Ovary (tissue), 9 donors: ENCODE measurements around the gene HDAC2. TPM values are rescaled to one million over a fixed set of nuclear protein-coding genes. Genes with fewer than 3 reads are reported as not detected.

Source experiments
- DNase-seq, 5 donors: peaks; one replicate each; pipeline ENCODE4 v3.0.0-alpha.2; 2019 to 2020
- H3K27ac ChIP-seq, 2 donors: fragments of 200-600 bp; one replicate each; pipeline versions ENCODE4 v1.5.1 to v1.8.0; 2019 to 2022
- H3K27me3 ChIP-seq: fragments of 200-600 bp; one replicate; pipeline ENCODE4 v1.8.0; 2022
- H3K36me3 ChIP-seq: fragments of 200-600 bp; sonication (generic); one replicate; pipeline ENCODE4 v1.5.1; 2019
- H3K4me1 ChIP-seq: one replicate; pipeline ENCODE4 v1.8.1; 2013; ENCODE audit warnings: mild to moderate bottlenecking, moderate library complexity; ENCODE audit not compliant: insufficient read depth
- H3K4me3 ChIP-seq: fragments of 200-600 bp; sonication (generic); one replicate; pipeline ENCODE4 v1.5.1; 2017
- H3K9me3 ChIP-seq, 2 donors: fragments of 200-600 bp in 1 of 2; sonication (generic) in 1 of 2; one replicate each; pipeline versions ENCODE4 v1.5.1 to v1.8.1; 2013 to 2019; ENCODE audit warnings: mild to moderate bottlenecking in 1 of 2, moderate library complexity in 1 of 2
- EP300 ChIP-seq: sonication (generic); formaldehyde crosslinking; IDR thresholded peaks from one replicate; pipeline ENCODE4 v1.6.1; 2017; ENCODE audit warnings: antibody characterized with exemption
- POLR2A ChIP-seq: fragments of 450-650 bp; IDR thresholded peaks from one replicate; pipeline ENCODE4 v1.6.1; 2017; ENCODE audit warnings: antibody characterized with exemption, mild to moderate bottlenecking, moderate library complexity
- WGBS, 3 donors: extraction: QIAGEN DNeasy Blood & Tissue Kit in 1 of 3; methylation state at CpG; one replicate each; pipeline versions ENCODE4 v1.1.5 to v1.1.7; 2013 to 2017; 5-methylcytosine and 5-hydroxymethylcytosine counted together
- intact Hi-C, 4 donors: fragments of 100-400 bp; cut with DNase I; formaldehyde crosslinking; loops; one replicate each; pipeline versions ENCODE4 v1.11.0 to v1.15.1; 2022 to 2023
- polyA plus RNA-seq, 2 donors: library from polyadenylated mRNA; stranded (reverse); fragments of 200-250 nt in 1 of 2; fragments of 350-450 nt in 1 of 2; fragmentation: Illumina TruSeq in 1 of 2; extraction: RNeasy Lipid Tissue Mini Kit (QIAGEN cat#74804) in 1 of 2; gene quantifications; one replicate each; pipeline ENCODE4 v1.2.3, GENCODE V29; 2013 to 2014
- total RNA-seq, 7 donors: library from RNA; depleted of rRNA in 2 of 7; stranded (reverse); fragments of >200 nt in 2 of 7; fragmentation: NEBNext Ultra II Directional in 3 of 7; extraction: Animal tissue kit (Norgen Biotek cat#: 25700) in 3 of 7; gene quantifications; one replicate each; pipeline versions ENCODE4 v1.1.0 to v1.2.4, GENCODE V29; 2016 to 2023
- TF ChIP-seq, protein P1 (sequence below), 3 donors: fragments of 450-650 bp in 2 of 3; fragments of 200-600 bp in 1 of 3; IDR thresholded peaks; one replicate each; pipeline versions ENCODE4 v1.5.1 to v1.8.0; 2016 to 2022; ENCODE audit warnings: antibody characterized with exemption in 3 of 3, mild to moderate bottlenecking in 1 of 3
- donor health status: DM: no; HTN: no; CAD: no; lungs with moderate emphysema.
- donor health status: DM: no; HTN: no; CAD: no.
- donor health status: Bipolar disorder and iron deficiency.
- donor health status: DM: yes; HTN: yes; CAD: no.
- donor health status: DM: no; HTN: no; CAD: no.
- donor health status: DM: yes; HTN: yes; CAD: no.

HDAC2 gene
- total and polyA plus RNA-seq, 9 donors, result 58.7 to 100 (median 80.3) TPM

DNA sequence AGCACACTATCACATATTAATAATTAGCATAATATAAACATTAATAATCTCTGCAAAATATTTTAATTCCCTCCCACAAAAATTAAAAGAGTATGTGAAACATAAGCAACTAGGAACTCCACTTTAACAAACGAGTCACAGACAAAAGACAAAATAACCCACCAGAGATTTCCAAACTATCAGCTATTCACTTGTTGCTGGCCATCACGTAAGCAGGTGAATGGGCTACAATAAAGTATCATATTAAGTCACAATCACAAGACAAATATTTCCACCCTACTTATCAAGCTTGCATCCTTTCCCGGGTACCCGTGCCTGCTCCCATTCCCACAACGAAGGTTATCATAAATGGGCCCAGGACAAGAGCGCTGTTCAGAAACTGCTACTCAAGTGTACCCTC is 2.5 kb downstream of the HDAC2 start:
- Histone ChIP-seq H3K36me3 (no peaks in the 10 kb centered on the region), H3K27me3 (no peaks in the 10 kb centered on the region), H3K9me3 (no peaks in the 10 kb centered on the region), H3K4me3 (no peak overlapping the region), H3K27ac (no peak overlapping the region), H3K4me1 (peaks cover 8% of the 10 kb centered on the region)
- DNase-seq, result no peak
- TF ChIP-seq POLR2A (no peak), EP300 (no peak)
- TF ChIP-seq, protein P1, sequence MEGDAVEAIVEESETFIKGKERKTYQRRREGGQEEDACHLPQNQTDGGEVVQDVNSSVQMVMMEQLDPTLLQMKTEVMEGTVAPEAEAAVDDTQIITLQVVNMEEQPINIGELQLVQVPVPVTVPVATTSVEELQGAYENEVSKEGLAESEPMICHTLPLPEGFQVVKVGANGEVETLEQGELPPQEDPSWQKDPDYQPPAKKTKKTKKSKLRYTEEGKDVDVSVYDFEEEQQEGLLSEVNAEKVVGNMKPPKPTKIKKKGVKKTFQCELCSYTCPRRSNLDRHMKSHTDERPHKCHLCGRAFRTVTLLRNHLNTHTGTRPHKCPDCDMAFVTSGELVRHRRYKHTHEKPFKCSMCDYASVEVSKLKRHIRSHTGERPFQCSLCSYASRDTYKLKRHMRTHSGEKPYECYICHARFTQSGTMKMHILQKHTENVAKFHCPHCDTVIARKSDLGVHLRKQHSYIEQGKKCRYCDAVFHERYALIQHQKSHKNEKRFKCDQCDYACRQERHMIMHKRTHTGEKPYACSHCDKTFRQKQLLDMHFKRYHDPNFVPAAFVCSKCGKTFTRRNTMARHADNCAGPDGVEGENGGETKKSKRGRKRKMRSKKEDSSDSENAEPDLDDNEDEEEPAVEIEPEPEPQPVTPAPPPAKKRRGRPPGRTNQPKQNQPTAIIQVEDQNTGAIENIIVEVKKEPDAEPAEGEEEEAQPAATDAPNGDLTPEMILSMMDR (IDR thresholded peaks at IDR 0.05), result no peak
- intact Hi-C loops, result no loop called here
- 32 to 47% (median 38%) methylated on average over 6 of the region's 6 CpGs for WGBS, 3 donors

DNA sequence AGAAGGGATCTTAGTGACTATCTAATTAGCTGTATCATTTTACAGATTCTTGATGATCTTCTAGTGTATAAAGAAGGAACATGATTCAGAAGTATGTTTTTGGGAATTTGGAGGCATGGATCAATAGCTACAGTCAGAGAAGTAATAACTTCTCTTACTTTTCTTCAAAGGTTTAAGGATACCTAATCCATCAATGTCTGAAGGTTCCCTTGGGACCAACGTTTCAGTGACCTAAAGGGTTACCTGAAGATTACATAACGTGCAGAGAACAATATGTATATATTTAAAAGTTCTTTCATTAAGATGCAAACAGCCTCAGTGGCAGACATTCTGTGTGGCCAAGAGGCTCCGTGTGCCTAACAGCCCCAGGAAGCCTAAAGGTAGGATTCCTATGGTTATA is 3.2 kb downstream of the HDAC2 start:
- H3K36me3 ChIP-seq, result no peaks in the 10 kb centered on the region
- H3K4me3 ChIP-seq, result no peak overlapping the region
- TF ChIP-seq, protein P1 (IDR thresholded peaks at IDR 0.05), result no peak
- TF ChIP-seq EP300 (no peak), POLR2A (no peak)
- H3K4me1 ChIP-seq, result peaks cover 8% of the 10 kb centered on the region
- intact Hi-C loops, result no loop called here
- WGBS, 3 donors, result 40 to 44% (median 40%) methylated on average over 3 of the region's 3 CpGs
- H3K27ac ChIP-seq, result no peak overlapping the region
- no peak for DNase-seq
- H3K9me3 ChIP-seq, result no peaks in the 10 kb centered on the region
- H3K27me3 ChIP-seq, result no peaks in the 10 kb centered on the region

DNA sequence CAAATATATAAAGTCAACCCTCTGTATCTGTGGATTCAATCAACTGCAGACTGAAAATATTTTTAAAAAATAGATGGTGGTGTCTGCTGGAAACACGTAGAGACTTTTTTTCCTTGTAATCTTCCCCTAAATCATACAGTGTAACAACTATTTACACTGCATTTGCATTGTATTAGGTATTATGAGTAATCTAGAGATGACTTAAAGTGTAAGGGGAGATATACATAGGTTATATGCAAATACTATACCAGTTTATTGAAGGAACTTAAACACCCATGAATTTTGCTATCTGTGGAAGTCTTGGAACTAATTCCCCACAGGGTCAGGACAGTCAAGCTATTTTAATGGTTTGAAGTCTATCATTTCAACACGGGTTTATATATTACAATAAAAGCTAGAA is 10.2 kb downstream of the HDAC2 start:
- intact Hi-C loops, result no loop called here
- H3K9me3 ChIP-seq, result no peaks in the 10 kb centered on the region
- no peaks in the 10 kb centered on the region for H3K27me3 ChIP-seq
- H3K4me3 ChIP-seq, result no peak overlapping the region
- no peak for DNase-seq
- H3K4me1 ChIP-seq, result no peaks in the 10 kb centered on the region
- TF ChIP-seq, protein P1 (IDR thresholded peaks at IDR 0.05), result no peak
- TF ChIP-seq EP300 (no peak), POLR2A (no peak)
- 39 to 46% (median 42%) methylated on average over 2 of the region's 2 CpGs for WGBS, 3 donors
- H3K36me3 ChIP-seq, result no peaks in the 10 kb centered on the region
- no peak overlapping the region for H3K27ac ChIP-seq

- DNase-seq, result no peak
- WGBS, 3 donors, result 14 to 49% (median 23%) methylated on average over 1 of the region's 1 CpG
Observed at GRCh38 chr6:113959235-113959634, 11.7 kb downstream of the HDAC2 start.

More at GRCh38 chr6:113959235-113959634, 11.7 kb downstream of the HDAC2 start:
- no peaks in the 10 kb centered on the region for H3K9me3 ChIP-seq
- intact Hi-C loops, result no loop called here
- H3K27me3 ChIP-seq, result no peaks in the 10 kb centered on the region
- H3K4me3 ChIP-seq, result no peak overlapping the region
- TF ChIP-seq POLR2A, result no peak
- TF ChIP-seq EP300, result no peak
- TF ChIP-seq, protein P1 (IDR thresholded peaks at IDR 0.05), result no peak
- no peak overlapping the region for H3K27ac ChIP-seq
- H3K4me1 ChIP-seq, result peaks cover 6% of the 10 kb centered on the region
- no peaks in the 10 kb centered on the region for H3K36me3 ChIP-seq
